Astrocyte (in vitro differentiated cells and primary cell): ENCODE measurements around the gene BCL11B. TPM values are rescaled to one million over a fixed set of nuclear protein-coding genes. Genes with fewer than 3 reads are reported as not detected.

Source experiments
- DNase-seq: peaks from one replicate; pipeline ENCODE4 v3.0.0-alpha.2; 2010; ENCODE audit warnings: low read depth
- FAIRE-seq: peaks from 2 replicates; lab custom pipeline; 2011; peaks lifted over from hg19 to GRCh38; lab: Jason Lieb, UNC
- H2AFZ ChIP-seq: 2 replicates; pipeline ENCODE4 v1.6.0; 2012; ENCODE audit warnings: low read depth, low read length, inconsistent platforms
- H3K27ac ChIP-seq: 2 replicates; pipeline ENCODE4 v1.5.1; 2011; ENCODE audit warnings: low read depth, low read length, inconsistent platforms
- H3K27me3 ChIP-seq: 2 replicates; pipeline ENCODE4 v1.6.0; 2011; ENCODE audit warnings: low read length, inconsistent platforms; ENCODE audit not compliant: insufficient read depth
- H3K36me3 ChIP-seq: 2 replicates; pipeline ENCODE4 v1.5.1; 2011; ENCODE audit warnings: low read length, inconsistent platforms; ENCODE audit not compliant: insufficient read depth
- H3K4me1 ChIP-seq: 2 replicates; pipeline ENCODE4 v1.5.1; 2011; ENCODE audit warnings: low read length, inconsistent platforms; ENCODE audit not compliant: insufficient read depth
- H3K4me2 ChIP-seq: 2 replicates; pipeline ENCODE4 v1.6.0; 2012; ENCODE audit warnings: low read length, inconsistent platforms
- H3K4me3 ChIP-seq: 2 replicates; pipeline ENCODE4 v1.5.1; 2011; ENCODE audit warnings: low read depth, mild to moderate bottlenecking, low read length, inconsistent platforms; ENCODE audit not compliant: insufficient read depth
- H3K79me2 ChIP-seq: 2 replicates; pipeline ENCODE4 v1.6.0; 2012; ENCODE audit warnings: mild to moderate bottlenecking, low read length, inconsistent platforms; ENCODE audit not compliant: insufficient read depth
- H3K9ac ChIP-seq: 2 replicates; pipeline ENCODE4 v1.6.0; 2012; ENCODE audit warnings: mild to moderate bottlenecking, low read length, inconsistent platforms
- H3K9me3 ChIP-seq: 2 replicates; pipeline ENCODE4 v1.5.1; 2012; ENCODE audit warnings: low read depth, mild to moderate bottlenecking, low read length, inconsistent platforms; ENCODE audit not compliant: insufficient read depth
- H4K20me1 ChIP-seq: 2 replicates; pipeline ENCODE4 v1.6.0; 2012; ENCODE audit warnings: low read length, inconsistent platforms; ENCODE audit not compliant: insufficient read depth
- H3K27ac Mint-ChIP-seq: one replicate; pipeline ENCODE4 v1.8.0; 2021; ENCODE audit warnings: mild to moderate bottlenecking, mixed read lengths; ENCODE audit not compliant: unreplicated experiment
- H3K27me3 Mint-ChIP-seq: one replicate; pipeline ENCODE4 v1.8.0; 2021; ENCODE audit warnings: low read depth, mixed read lengths; ENCODE audit not compliant: unreplicated experiment
- H3K36me3 Mint-ChIP-seq: one replicate; pipeline ENCODE4 v1.8.0; 2021; ENCODE audit warnings: low read depth, mixed read lengths; ENCODE audit not compliant: unreplicated experiment
- H3K4me1 Mint-ChIP-seq: one replicate; pipeline ENCODE4 v1.8.0; 2021; ENCODE audit warnings: low read depth, mixed read lengths; ENCODE audit not compliant: unreplicated experiment
- H3K4me3 Mint-ChIP-seq: one replicate; pipeline ENCODE4 v1.8.0; 2021; ENCODE audit warnings: mild to moderate bottlenecking, moderate library complexity, mixed read lengths; ENCODE audit not compliant: unreplicated experiment
- H3K9me3 Mint-ChIP-seq: one replicate; pipeline ENCODE4 v1.8.0; 2021; ENCODE audit warnings: mild to moderate bottlenecking, mixed read lengths; ENCODE audit not compliant: unreplicated experiment
- EZH2 ChIP-seq: IDR thresholded peaks from 2 replicates; pipeline ENCODE4 v1.6.1; 2012; ENCODE audit warnings: mild to moderate bottlenecking, low read length, inconsistent platforms; ENCODE audit not compliant: insufficient read depth
- total RNA-seq: library from RNA; stranded (reverse); gene quantifications from 2 replicates; pipeline ENCODE4 v1.2.1, GENCODE V29; 2021
- TF ChIP-seq, protein P1 (sequence below): IDR thresholded peaks from 2 replicates; pipeline ENCODE4 v1.5.1; 2011; ENCODE audit warnings: low read depth, mild to moderate bottlenecking, inconsistent platforms, low read length, moderate library complexity; ENCODE audit not compliant: insufficient read depth

The BCL11B gene
- total RNA-seq, 1 donor from 2014 or later, result 1.1 TPM

GRCh38 chr14:99247101-99247729 lies 24.8 kb downstream of the BCL11B start:
- H3K36me3 ChIP-seq, result no peaks in the 10 kb centered on the region
- no peak overlapping the region for H3K9ac ChIP-seq
- H2AFZ ChIP-seq, result no peak overlapping the region
- no peaks in the 10 kb centered on the region for H3K9me3 ChIP-seq
- peaks cover 4% of the 10 kb centered on the region for H4K20me1 ChIP-seq
- H3K4me3 ChIP-seq, result no peak overlapping the region
- Mint-ChIP-seq H3K4me3 (peak overlapping the region; percentile 81), H3K36me3 (peaks cover 2% of the 10 kb centered on the region), H3K9me3 (no peaks in the 10 kb centered on the region), H3K27ac (no peak overlapping the region), H3K27me3 (peaks cover 49% of the 10 kb centered on the region), H3K4me1 (peaks cover 2% of the 10 kb centered on the region)
- H3K79me2 ChIP-seq, result no peaks in the 10 kb centered on the region
- peaks cover 38% of the 10 kb centered on the region for H3K27me3 ChIP-seq
- FAIRE-seq (no peak), DNase-seq (no peak)
- no peak overlapping the region for H3K4me2 ChIP-seq
- TF ChIP-seq, protein P1, sequence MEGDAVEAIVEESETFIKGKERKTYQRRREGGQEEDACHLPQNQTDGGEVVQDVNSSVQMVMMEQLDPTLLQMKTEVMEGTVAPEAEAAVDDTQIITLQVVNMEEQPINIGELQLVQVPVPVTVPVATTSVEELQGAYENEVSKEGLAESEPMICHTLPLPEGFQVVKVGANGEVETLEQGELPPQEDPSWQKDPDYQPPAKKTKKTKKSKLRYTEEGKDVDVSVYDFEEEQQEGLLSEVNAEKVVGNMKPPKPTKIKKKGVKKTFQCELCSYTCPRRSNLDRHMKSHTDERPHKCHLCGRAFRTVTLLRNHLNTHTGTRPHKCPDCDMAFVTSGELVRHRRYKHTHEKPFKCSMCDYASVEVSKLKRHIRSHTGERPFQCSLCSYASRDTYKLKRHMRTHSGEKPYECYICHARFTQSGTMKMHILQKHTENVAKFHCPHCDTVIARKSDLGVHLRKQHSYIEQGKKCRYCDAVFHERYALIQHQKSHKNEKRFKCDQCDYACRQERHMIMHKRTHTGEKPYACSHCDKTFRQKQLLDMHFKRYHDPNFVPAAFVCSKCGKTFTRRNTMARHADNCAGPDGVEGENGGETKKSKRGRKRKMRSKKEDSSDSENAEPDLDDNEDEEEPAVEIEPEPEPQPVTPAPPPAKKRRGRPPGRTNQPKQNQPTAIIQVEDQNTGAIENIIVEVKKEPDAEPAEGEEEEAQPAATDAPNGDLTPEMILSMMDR, result no peak
- no peak for TF ChIP-seq EZH2
- H3K27ac ChIP-seq, result no peak overlapping the region
- peaks cover 6% of the 10 kb centered on the region for H3K4me1 ChIP-seq

DNA sequence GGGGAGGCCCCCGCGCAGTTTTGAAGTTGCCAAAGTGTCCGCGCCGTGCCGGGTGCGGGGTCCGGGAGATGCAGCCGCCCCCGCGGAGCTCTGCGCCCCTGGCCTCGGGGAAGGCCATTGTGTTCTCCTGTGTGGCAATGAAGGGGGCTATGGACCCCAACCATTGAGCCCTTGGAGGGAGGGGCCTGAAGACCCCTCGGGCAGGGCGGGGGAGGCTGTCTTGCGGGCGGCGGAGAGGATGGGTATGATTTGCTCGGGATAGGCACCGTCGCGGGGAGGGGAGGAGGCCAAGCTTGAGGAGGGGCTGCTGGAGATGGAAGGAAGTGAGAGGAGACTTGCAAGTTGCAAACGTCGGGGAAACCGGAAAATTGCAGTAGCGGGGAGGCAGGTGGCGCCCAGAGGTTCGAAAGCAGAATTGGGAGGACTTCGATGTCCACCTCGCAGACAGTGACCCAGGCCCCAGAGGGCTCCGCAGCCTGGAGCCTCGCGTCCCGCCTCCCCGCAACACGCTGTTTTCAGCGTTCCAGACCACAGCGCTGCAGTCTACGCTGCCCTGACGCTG lies 25.4 kb downstream of the BCL11B start:
- Histone ChIP-seq H3K36me3 (no peaks in the 10 kb centered on the region), H3K9ac (no peak overlapping the region), H4K20me1 (peaks cover 4% of the 10 kb centered on the region), H3K4me1 (peaks cover 6% of the 10 kb centered on the region), H3K9me3 (no peaks in the 10 kb centered on the region), H3K79me2 (no peaks in the 10 kb centered on the region), H3K27ac (no peak overlapping the region), H3K4me3 (peak overlapping the region; percentile 10), H3K27me3 (peaks cover 38% of the 10 kb centered on the region), H2AFZ (peak overlapping the region; percentile 10), H3K4me2 (peak overlapping the region; percentile 81)
- H3K4me1 Mint-ChIP-seq, result peaks cover 2% of the 10 kb centered on the region
- peaks cover 55% of the 10 kb centered on the region for H3K27me3 Mint-ChIP-seq
- TF ChIP-seq EZH2, result peak; percentile 75
- TF ChIP-seq, protein P1, result no peak
- H3K9me3 Mint-ChIP-seq, result no peaks in the 10 kb centered on the region
- H3K27ac Mint-ChIP-seq, result no peak overlapping the region
- peaks cover 2% of the 10 kb centered on the region for H3K36me3 Mint-ChIP-seq
- FAIRE-seq, result no peak
- no peak for DNase-seq
- peak overlapping the region; percentile 81 for H3K4me3 Mint-ChIP-seq
